Naive thymus-derived CD8-positive, alpha-beta T cell (primary cell): ENCODE measurements around the gene KIAA0513. TPM values are rescaled to one million over a fixed set of nuclear protein-coding genes. Genes with fewer than 3 reads are reported as not detected.

ENCODE experiments used
- ATAC-seq, 2 donors: fragments of 150-1000 bp; cut with Tn5 transposase in 1 of 2; sonication (Bioruptor Pico), chemical (Tn5 transposase) in 1 of 2; 1 replicate in 1 of 2; 2 replicates in 1 of 2; pipeline ENCODE4 v1.10.0; 2021; ENCODE audit warnings: mild to moderate bottlenecking in 2 of 2, moderate library complexity in 2 of 2
- POLR2A ChIA-PET: fragments of 350-600 bp; sonication (Branson Sonifier 250); formaldehyde crosslinking; loops from one replicate; lab custom pipeline; 2021; ENCODE audit warnings: antibody characterized with exemption; lab: Charles Lee
- DNase-seq, 10 donors: peaks; one replicate each; pipeline versions ENCODE4 v3.0.0 to v3.0.0-alpha.2; 2020 to 2022
- H3K27ac Mint-ChIP-seq, 10 donors: one replicate each; pipeline ENCODE4 v1.8.0; 2020 to 2022; ENCODE audit warnings: mild to moderate bottlenecking in 10 of 10, mixed read lengths in 10 of 10, moderate library complexity in 4 of 10, inconsistent platforms in 1 of 10
- H3K27me3 Mint-ChIP-seq, 5 donors: one replicate each; pipeline ENCODE4 v1.8.0; 2021 to 2022; ENCODE audit warnings: mixed read lengths in 5 of 5
- H3K36me3 Mint-ChIP-seq, 3 donors: one replicate each; pipeline ENCODE4 v1.8.0; 2020 to 2022; ENCODE audit warnings: mixed read lengths in 3 of 3, mild to moderate bottlenecking in 2 of 3, inconsistent platforms in 1 of 3
- H3K4me1 Mint-ChIP-seq, 4 donors: one replicate each; pipeline ENCODE4 v1.8.0; 2021 to 2022; ENCODE audit warnings: mixed read lengths in 4 of 4
- H3K4me3 Mint-ChIP-seq, 10 donors: one replicate each; pipeline ENCODE4 v1.8.0; 2020 to 2022; ENCODE audit warnings: mild to moderate bottlenecking in 10 of 10, mixed read lengths in 10 of 10, moderate library complexity in 6 of 10, inconsistent platforms in 1 of 10
- H3K9me3 Mint-ChIP-seq, 9 donors: one replicate each; pipeline ENCODE4 v1.8.0; 2020 to 2022; ENCODE audit warnings: mixed read lengths in 9 of 9, mild to moderate bottlenecking in 3 of 9, inconsistent platforms in 1 of 9, moderate library complexity in 1 of 9
- polyA plus RNA-seq, 3 donors: library from polyadenylated mRNA; unstranded; fragments of 300-500 nt; fragmentation: Illumina TruSeq; gene quantifications; one replicate each; pipeline ENCODE4 v1.2.3, GENCODE V29; 2021
- total RNA-seq, 8 experiments: library from RNA in 2 of 8; stranded (reverse) in 2 of 8; gene quantifications; one replicate each; pipeline ENCODE4 v1.2.3 and lab custom pipeline; 2021 to 2026

Gene KIAA0513
- total and polyA plus RNA-seq, 5 experiments from 2014 or later = 4.5 to 15.1 (median 12.1) TPM

GRCh38 chr16:85090181-85090580, 62.6 kb downstream of the KIAA0513 start:
- Mint-ChIP-seq H3K36me3 (peaks cover 0 to 5% (median 2%) of the 10 kb centered on the region in 3 donors), H3K9me3 (no peaks in the 10 kb centered on the region), H3K27ac (peak overlapping the region in 8 of 10 donors; percentile 10 to 92 (median 71)), H3K4me3 (no peak overlapping the region), H3K27me3 (no peaks in the 10 kb centered on the region), H3K4me1 (peaks cover 4 to 27% (median 20%) of the 10 kb centered on the region in 4 donors)
- no peak for DNase-seq
- POLR2A ChIA-PET = interaction anchor here (1.1 to 1.9 kb wide), 4 partner anchors 13 to 62 kb away, joined by 3 to 11 read pairs (median 4); partner anchors contain the start of gene KIAA0513
- no peak for ATAC-seq

GRCh38 chr16:85090873-85091521, 63.4 kb downstream of the KIAA0513 start:
- Mint-ChIP-seq H3K4me3 (no peak overlapping the region), H3K27ac (peak overlapping the region in 9 of 10 donors; percentile 10 to 92 (median 83)), H3K27me3 (no peaks in the 10 kb centered on the region), H3K4me1 (peaks cover 4 to 27% (median 19%) of the 10 kb centered on the region in 4 donors), H3K9me3 (no peaks in the 10 kb centered on the region), H3K36me3 (peaks cover 0 to 5% (median 2%) of the 10 kb centered on the region in 3 donors)
- peak in 3 of 10 donors; percentile 19 to 36 (median 33) for DNase-seq
- peak; percentile 41 to 72 for ATAC-seq
- POLR2A ChIA-PET = interaction anchor here (0.5 to 1.9 kb wide), 5 partner anchors 12 to 118 kb away, joined by 3 to 11 read pairs (median 3); partner anchors contain the start of genes KIAA0513 and ZDHHC7

- Mint-ChIP-seq H3K4me3 (peak overlapping the region in 1 of 10 donors; percentile 2), H3K27ac (peak overlapping the region in 9 of 10 donors; percentile 10 to 92 (median 83)), H3K4me1 (peaks cover 4 to 24% (median 17%) of the 10 kb centered on the region in 4 donors), H3K9me3 (no peaks in the 10 kb centered on the region), H3K36me3 (peaks cover 0 to 5% (median 2%) of the 10 kb centered on the region in 3 donors), H3K27me3 (no peaks in the 10 kb centered on the region)
- ATAC-seq (peak in 1 of 2 donors; percentile 52), DNase-seq (peak in 2 of 10 donors; percentile 18 to 33)
- POLR2A ChIA-PET = interaction anchor here (0.8 to 1.9 kb wide), 3 partner anchors 12 to 80 kb away, joined by 3 to 11 read pairs (median 3); partner anchors contain the start of genes KIAA0513 and ZDHHC7
Measured at GRCh38 chr16:85091522-85091910, 63.9 kb downstream of the KIAA0513 start.

GRCh38 chr16:85092309-85092708, 64.7 kb downstream of the KIAA0513 start:
- H3K4me3 Mint-ChIP-seq = no peak overlapping the region

DNA sequence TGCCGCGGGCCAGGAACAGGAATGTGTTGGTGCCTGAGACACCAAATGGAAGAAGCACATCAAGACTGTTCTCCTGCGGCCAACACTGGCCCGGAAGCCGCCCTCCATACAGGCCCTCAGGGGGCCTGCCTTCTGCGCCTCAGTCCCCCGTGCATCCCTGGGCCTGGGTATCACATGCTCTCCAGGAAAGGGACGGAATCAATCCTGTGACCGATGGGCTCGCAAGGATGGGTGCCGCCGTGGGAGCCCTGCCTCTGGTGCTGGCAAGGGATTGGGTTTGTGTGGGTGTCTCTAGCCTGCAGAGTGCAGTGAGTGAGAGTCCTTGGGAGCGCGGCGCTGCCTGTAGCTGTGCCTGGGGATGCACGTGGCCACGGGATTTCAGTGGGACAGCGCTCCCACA, 65.3 kb downstream of the KIAA0513 start:
- DNase-seq (no peak), ATAC-seq (no peak)
- Mint-ChIP-seq H3K9me3 (no peaks in the 10 kb centered on the region), H3K4me3 (no peak overlapping the region), H3K27me3 (no peaks in the 10 kb centered on the region), H3K27ac (peak overlapping the region in 2 of 10 donors; percentile 18 to 55), H3K36me3 (peaks cover 0 to 5% (median 2%) of the 10 kb centered on the region in 3 donors), H3K4me1 (peaks cover 1 to 18% (median 11%) of the 10 kb centered on the region in 4 donors)
- POLR2A ChIA-PET = no interaction called here

More at GRCh38 chr16:85092309-85092708, 64.7 kb downstream of the KIAA0513 start:
- Mint-ChIP-seq H3K27me3 (no peaks in the 10 kb centered on the region), H3K4me1 (peaks cover 0 to 18% (median 12%) of the 10 kb centered on the region in 4 donors), H3K36me3 (peaks cover 0 to 5% (median 2%) of the 10 kb centered on the region in 3 donors), H3K27ac (peak overlapping the region in 4 of 10 donors; percentile 18 to 67 (median 49)), H3K9me3 (no peaks in the 10 kb centered on the region)
- POLR2A ChIA-PET = no interaction called here
- DNase-seq (no peak), ATAC-seq (no peak)

DNA sequence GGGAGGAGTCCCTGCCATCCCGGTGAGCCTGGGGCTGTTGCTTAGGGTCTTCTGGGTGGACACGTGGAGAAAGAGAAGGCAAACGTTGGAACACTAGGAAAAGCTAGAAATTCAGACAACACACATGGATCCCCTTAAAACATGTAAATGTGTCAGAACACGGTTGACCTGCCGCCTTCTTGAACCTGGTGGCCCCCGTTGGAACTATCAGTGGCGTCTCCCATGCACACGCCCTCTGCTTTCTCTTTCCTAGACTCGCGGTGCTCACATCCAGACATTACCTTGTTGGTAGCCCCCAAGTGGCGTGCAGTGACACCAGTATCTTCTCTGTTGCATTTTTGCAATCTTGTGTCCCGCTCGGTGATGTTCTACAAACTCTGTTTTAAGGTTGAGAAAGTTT, 66.1 kb downstream of the KIAA0513 start:
- Mint-ChIP-seq H3K4me3 (no peak overlapping the region), H3K4me1 (peaks cover 1 to 18% (median 11%) of the 10 kb centered on the region in 4 donors), H3K36me3 (peaks cover 0 to 2% (median 0%) of the 10 kb centered on the region in 3 donors), H3K27ac (peak overlapping the region in 2 of 10 donors; percentile 85 to 86), H3K9me3 (no peaks in the 10 kb centered on the region), H3K27me3 (no peaks in the 10 kb centered on the region)
- POLR2A ChIA-PET = no interaction called here
- DNase-seq (no peak), ATAC-seq (no peak)

GRCh38 chr16:85094176-85094805, 66.7 kb downstream of the KIAA0513 start:
- H3K4me3 Mint-ChIP-seq = no peak overlapping the region
- H3K27ac Mint-ChIP-seq = no peak overlapping the region
- no peaks in the 10 kb centered on the region for H3K36me3 Mint-ChIP-seq
- no peaks in the 10 kb centered on the region for H3K9me3 Mint-ChIP-seq
- ATAC-seq = no peak
- peaks cover 1 to 18% (median 11%) of the 10 kb centered on the region in 4 donors for H3K4me1 Mint-ChIP-seq
- H3K27me3 Mint-ChIP-seq = no peaks in the 10 kb centered on the region
- POLR2A ChIA-PET = no interaction called here
- no peak for DNase-seq

DNA sequence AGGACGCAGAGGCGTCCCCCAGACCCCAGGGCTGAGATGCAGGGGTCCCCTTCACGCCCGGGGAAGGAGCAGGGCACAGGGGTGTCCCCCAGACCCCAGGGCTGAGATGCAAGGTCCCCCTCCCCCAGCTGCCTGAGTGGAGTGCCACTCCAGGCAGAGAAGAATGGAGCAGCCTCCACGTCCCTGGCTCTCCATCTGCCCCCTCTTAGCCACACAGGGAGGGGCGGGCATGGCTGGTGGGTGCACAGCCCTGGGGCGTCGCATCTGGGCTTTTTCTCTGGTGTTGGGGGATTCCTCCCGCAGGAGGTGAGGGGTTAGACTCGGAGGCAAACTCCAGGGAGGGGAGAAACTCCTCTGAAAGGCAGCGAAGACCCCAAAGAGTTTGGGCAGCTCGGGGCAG, 67.2 kb downstream of the KIAA0513 start:
- no peaks in the 10 kb centered on the region for H3K9me3 Mint-ChIP-seq
- H3K27me3 Mint-ChIP-seq = no peaks in the 10 kb centered on the region
- H3K4me3 Mint-ChIP-seq = no peak overlapping the region
- POLR2A ChIA-PET = interaction anchor here (0.7 kb wide), 1 partner anchor 85 kb away, joined by 3 read pairs; no protein-coding TSS in a partner anchor
- DNase-seq (no peak), ATAC-seq (no peak)
- no peaks in the 10 kb centered on the region for H3K36me3 Mint-ChIP-seq
- peaks cover 1 to 17% (median 9%) of the 10 kb centered on the region in 4 donors for H3K4me1 Mint-ChIP-seq
- H3K27ac Mint-ChIP-seq = peak overlapping the region in 1 of 10 donors; percentile 74

GRCh38 chr16:85096921-85097320, 69.3 kb downstream of the KIAA0513 start:
- H3K4me1 Mint-ChIP-seq = peaks cover 0 to 19% (median 8%) of the 10 kb centered on the region in 4 donors
- no peak for DNase-seq
- H3K36me3 Mint-ChIP-seq = no peaks in the 10 kb centered on the region
- no peak for ATAC-seq
- H3K4me3 Mint-ChIP-seq = no peak overlapping the region
- no peaks in the 10 kb centered on the region for H3K27me3 Mint-ChIP-seq
- no peaks in the 10 kb centered on the region for H3K9me3 Mint-ChIP-seq
- H3K27ac Mint-ChIP-seq = no peak overlapping the region
- POLR2A ChIA-PET = no interaction called here

GRCh38 chr16:85098565-85098964, 71.0 kb downstream of the KIAA0513 start:
- Mint-ChIP-seq H3K36me3 (no peaks in the 10 kb centered on the region), H3K27me3 (no peaks in the 10 kb centered on the region), H3K4me1 (peaks cover 6 to 30% (median 21%) of the 10 kb centered on the region in 4 donors), H3K4me3 (no peak overlapping the region), H3K27ac (peak overlapping the region in 3 of 10 donors; percentile 19 to 76 (median 29)), H3K9me3 (no peaks in the 10 kb centered on the region)
- ATAC-seq = no peak
- no peak for DNase-seq
- POLR2A ChIA-PET = interaction anchor here (1.3 kb wide), 1 partner anchor 43 kb away, joined by 4 read pairs; no protein-coding TSS in a partner anchor

- POLR2A ChIA-PET = interaction anchor here (0.6 kb wide), 1 partner anchor 961 kb away, joined by 3 read pairs; no protein-coding TSS in a partner anchor
- Mint-ChIP-seq H3K4me3 (no peak overlapping the region), H3K27me3 (no peaks in the 10 kb centered on the region), H3K36me3 (no peaks in the 10 kb centered on the region), H3K9me3 (no peaks in the 10 kb centered on the region), H3K27ac (peak overlapping the region in 3 of 10 donors; percentile 21 to 69 (median 31)), H3K4me1 (peaks cover 15 to 47% (median 37%) of the 10 kb centered on the region in 4 donors)
- DNase-seq (no peak), ATAC-seq (no peak)
Measured at GRCh38 chr16:85100265-85100664, 72.7 kb downstream of the KIAA0513 start.

GRCh38 chr16:85101956-85102630, 74.5 kb downstream of the KIAA0513 start:
- Mint-ChIP-seq H3K9me3 (no peaks in the 10 kb centered on the region), H3K27ac (peak overlapping the region in 6 of 10 donors; percentile 10 to 88 (median 67)), H3K4me3 (peak overlapping the region in 1 of 10 donors; percentile 38), H3K27me3 (no peaks in the 10 kb centered on the region), H3K36me3 (no peaks in the 10 kb centered on the region), H3K4me1 (peaks cover 21 to 59% (median 49%) of the 10 kb centered on the region in 4 donors)
- ATAC-seq (no peak), DNase-seq (no peak)
- POLR2A ChIA-PET = interaction anchor here (0.8 kb wide), 1 partner anchor 46 kb away, joined by 4 read pairs; no protein-coding TSS in a partner anchor
